Hypothalamus (tissue), 51 donors: ENCODE results near the gene NFATC1.

Experiments
- DNase-seq, 51 donors: peaks; one replicate each; lab custom pipeline; 2025; lab: John Stamatoyannopoulos, UW

NFATC1 gene

GRCh38 chr18:79452190-79452990 lies 56.7 kb downstream of the NFATC1 start:
- no peak for DNase-seq

- DNase-seq, result no peak
Measured at GRCh38 chr18:79452991-79453645, 57.4 kb downstream of the NFATC1 start.

GRCh38 chr18:79453816-79454735 lies 58.3 kb downstream of the NFATC1 start:
- no peak for DNase-seq

- DNase-seq, result no peak
Measured at GRCh38 chr18:79455261-79455660, 59.5 kb downstream of the NFATC1 start.

GRCh38 chr18:79456105-79456980 lies 60.6 kb downstream of the NFATC1 start:
- DNase-seq, result no peak

GRCh38 chr18:79457239-79457638 lies 61.5 kb downstream of the NFATC1 start:
- DNase-seq, result no peak

GRCh38 chr18:79457652-79458051 lies 61.9 kb downstream of the NFATC1 start:
- no peak for DNase-seq

GRCh38 chr18:79458131-79458838 lies 62.6 kb downstream of the NFATC1 start:
- DNase-seq, result peak in 2 of 51 donors; percentile 14 to 15

- DNase-seq, result no peak
Measured at GRCh38 chr18:79458917-79459803, 63.4 kb downstream of the NFATC1 start.

GRCh38 chr18:79459946-79460480 lies 64.3 kb downstream of the NFATC1 start:
- no peak for DNase-seq

- peak in 3 of 51 donors; percentile 11 to 26 (median 15) for DNase-seq
Measured at GRCh38 chr18:79460481-79461300, 65.0 kb downstream of the NFATC1 start.

- DNase-seq, result no peak
Measured at GRCh38 chr18:79461627-79462026, 65.9 kb downstream of the NFATC1 start.

- no peak for DNase-seq
Measured at GRCh38 chr18:79463424-79463960, 67.8 kb downstream of the NFATC1 start.

- DNase-seq, result peak in 5 of 51 donors; percentile 10 to 34 (median 20)
Measured at GRCh38 chr18:79465392-79465991, 69.8 kb downstream of the NFATC1 start.

- DNase-seq, result no peak
Measured at GRCh38 chr18:79466591-79466990, 70.9 kb downstream of the NFATC1 start.

- no peak for DNase-seq
Measured at GRCh38 chr18:79467126-79467525, 71.4 kb downstream of the NFATC1 start.
